GM19324 (cell line): Measurements from ENCODE around the gene SEMA5A.

Experiments used
- ATAC-seq: cut with Tn5 transposase; IDR thresholded peaks from one replicate; pipeline ENCODE4 v1.9.1; 2021; ENCODE audit warnings: mild to moderate bottlenecking, moderate library complexity; ENCODE audit not compliant: unreplicated experiment, low FRiP score

The SEMA5A gene

GRCh38 chr5:9099689-9100088 is 446.2 kb downstream of the SEMA5A start:
- ATAC-seq: no peak

GRCh38 chr5:9098990-9099389 is 446.9 kb downstream of the SEMA5A start:
- ATAC-seq: no peak

- no peak for ATAC-seq
Measured at GRCh38 chr5:9094582-9094981, 451.3 kb downstream of the SEMA5A start.

GRCh38 chr5:9091896-9092662 is 453.8 kb downstream of the SEMA5A start:
- no peak for ATAC-seq

- no peak for ATAC-seq
Measured at GRCh38 chr5:9090381-9091026, 455.4 kb downstream of the SEMA5A start.

GRCh38 chr5:9089893-9090292 is 456.0 kb downstream of the SEMA5A start:
- no peak for ATAC-seq

GRCh38 chr5:9082996-9083395 is 462.9 kb downstream of the SEMA5A start:
- no peak for ATAC-seq

GRCh38 chr5:9072701-9073100 is 473.2 kb downstream of the SEMA5A start:
- no peak for ATAC-seq

- ATAC-seq: no peak
Measured at GRCh38 chr5:9071524-9071923, 474.4 kb downstream of the SEMA5A start.

- no peak for ATAC-seq
Measured at GRCh38 chr5:9071074-9071473, 474.8 kb downstream of the SEMA5A start.

GRCh38 chr5:9069650-9070049 is 476.2 kb downstream of the SEMA5A start:
- ATAC-seq: no peak

- no peak for ATAC-seq
Measured at GRCh38 chr5:9067154-9067553, 478.7 kb downstream of the SEMA5A start.

- no peak for ATAC-seq
Measured at GRCh38 chr5:9066349-9066748, 479.5 kb downstream of the SEMA5A start.

- no peak for ATAC-seq
Measured at GRCh38 chr5:9063615-9064245, 482.1 kb downstream of the SEMA5A start.

- ATAC-seq: no peak
Measured at GRCh38 chr5:9062873-9063272, 483.0 kb downstream of the SEMA5A start.

GRCh38 chr5:9059920-9060691 is 485.8 kb downstream of the SEMA5A start:
- no peak for ATAC-seq

GRCh38 chr5:9058666-9059065 is 487.2 kb downstream of the SEMA5A start:
- ATAC-seq: no peak

- no peak for ATAC-seq
Measured at GRCh38 chr5:9058161-9058560, 487.7 kb downstream of the SEMA5A start.

GRCh38 chr5:9057406-9058000 is 488.4 kb downstream of the SEMA5A start:
- no peak for ATAC-seq

GRCh38 chr5:9056046-9056445 is 489.8 kb downstream of the SEMA5A start:
- ATAC-seq: no peak
